GM12892 (cell line): Measurements from ENCODE around the gene ADD3.

Source experiments
- POLR2A ChIP-seq: IDR thresholded peaks from 2 replicates; pipeline ENCODE4 v1.6.1; 2011; ENCODE audit warnings: low read depth, low read length, control low read depth
- POLR2AphosphoS5 ChIP-seq: IDR thresholded peaks from 2 replicates; pipeline ENCODE4 v1.6.1; 2011; ENCODE audit warnings: low read depth, low read length, control low read depth
- TAF1 ChIP-seq: IDR thresholded peaks from 2 replicates; pipeline ENCODE4 v1.6.1; 2011; ENCODE audit warnings: low read depth, mild to moderate bottlenecking, control low read depth, low read length, borderline replicate concordance

- TF ChIP-seq POLR2AphosphoS5 = no peak
- TF ChIP-seq POLR2A = no peak
- no peak for TF ChIP-seq TAF1
These were observed 66.1 kb downstream of the ADD3 start for GRCh38 chr10:110073896-110074295.
